Thyroid gland (tissue), 4 donors: ENCODE results near the gene NAALADL2. TPM values are rescaled to one million over a fixed set of nuclear protein-coding genes. Genes with fewer than 3 reads are reported as not detected.

Experiments
- DNase-seq, 2 donors: peaks; one replicate each; pipeline ENCODE4 v3.0.0-alpha.2; 2019
- H3K27ac ChIP-seq, 3 donors: fragments of 200-600 bp; sonication (generic); 1 replicate in 2 of 3; 2 replicates in 1 of 3; pipeline ENCODE4 v1.5.1; 2016 to 2019; ENCODE audit warnings: mild to moderate bottlenecking in 1 of 3, moderate library complexity in 1 of 3
- H3K27me3 ChIP-seq: fragments of 200-600 bp; sonication (generic); one replicate; pipeline ENCODE4 v1.5.1; 2019
- H3K36me3 ChIP-seq, 2 donors: fragments of 200-600 bp; sonication (generic); one replicate each; pipeline ENCODE4 v1.5.1; 2016 to 2019
- H3K4me1 ChIP-seq, 2 donors: fragments of 200-600 bp; sonication (generic); one replicate each; pipeline ENCODE4 v1.5.1; 2017 to 2019
- H3K4me3 ChIP-seq, 3 donors: fragments of 200-600 bp; sonication (generic); replicated peaks in 1 of 3; 1 replicate in 2 of 3; 2 replicates in 1 of 3; pipeline ENCODE4 v1.5.1; 2016; ENCODE audit warnings: mild to moderate bottlenecking in 1 of 3
- H3K9me3 ChIP-seq: fragments of 200-600 bp; sonication (generic); one replicate; pipeline ENCODE4 v1.5.1; 2017
- CTCF ChIP-seq, 6 experiments: fragments of 200-600 bp in 3 of 6; fragments of 450-650 bp in 3 of 6; sonication (generic) in 3 of 6; IDR thresholded peaks; one replicate each; pipeline ENCODE4 v1.5.1; 2016 to 2019; ENCODE audit warnings: antibody characterized with exemption in 6 of 6, mild to moderate bottlenecking in 2 of 6, inconsistent platforms in 1 of 6, moderate library complexity in 1 of 6
- POLR2A ChIP-seq, 2 donors: fragments of 450-650 bp; IDR thresholded peaks; one replicate each; pipeline ENCODE4 v1.6.1; 2017; ENCODE audit warnings: antibody characterized with exemption in 2 of 2, mild to moderate bottlenecking in 2 of 2, moderate library complexity in 1 of 2
- WGBS, 2 donors: methylation state at CpG; one replicate each; pipeline ENCODE4 v1.1.5; 2017; 5-methylcytosine and 5-hydroxymethylcytosine counted together
- intact Hi-C: fragments of 100-400 bp; cut with DNase I; formaldehyde crosslinking; loops from one replicate; pipeline ENCODE4 v1.15.1; 2023
- total RNA-seq, 4 donors: library from RNA; depleted of rRNA; stranded (reverse); fragments of >200 nt; gene quantifications; one replicate each; pipeline ENCODE4 v1.2.3, GENCODE V29; 2016

The NAALADL2 gene
- total RNA-seq, 4 donors from 2014 or later, result 7.6 to 14.7 (median 9.0) TPM

DNA sequence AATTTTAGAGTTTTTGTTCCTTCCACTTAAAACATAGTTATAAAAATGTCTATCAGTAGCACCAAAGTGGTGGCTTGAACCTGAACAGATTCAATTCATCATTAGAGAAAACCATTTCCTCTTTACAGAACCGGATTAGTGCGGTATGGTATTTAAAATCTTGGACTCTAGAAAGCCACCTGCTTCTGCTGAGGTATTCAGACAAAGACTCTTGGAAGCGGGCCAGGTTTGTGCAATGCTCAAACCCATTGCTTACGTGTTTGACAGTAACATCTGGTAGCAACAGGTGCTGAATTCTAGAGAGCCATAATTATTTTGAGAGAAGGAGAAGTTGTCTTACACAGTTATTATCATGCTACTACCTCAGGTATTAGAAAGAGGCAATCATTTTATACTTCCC lies 290.5 kb downstream of the NAALADL2 start:
- H3K4me1 ChIP-seq, result no peaks in the 10 kb centered on the region
- no peak overlapping the region for H3K27ac ChIP-seq
- TF ChIP-seq POLR2A (IDR thresholded peaks at IDR 0.05) (no peak), CTCF (IDR thresholded peaks at IDR 0.05) (no peak)
- WGBS, 2 donors, result 62 to 71% methylated on average over 4 of the region's 4 CpGs
- DNase-seq, result peak; percentile 7 to 29
- H3K4me3 ChIP-seq, result no peak overlapping the region
- H3K36me3 ChIP-seq, result no peaks in the 10 kb centered on the region
- intact Hi-C loops, result no loop called here
- no peaks in the 10 kb centered on the region for H3K9me3 ChIP-seq
- H3K27me3 ChIP-seq, result no peaks in the 10 kb centered on the region

DNA sequence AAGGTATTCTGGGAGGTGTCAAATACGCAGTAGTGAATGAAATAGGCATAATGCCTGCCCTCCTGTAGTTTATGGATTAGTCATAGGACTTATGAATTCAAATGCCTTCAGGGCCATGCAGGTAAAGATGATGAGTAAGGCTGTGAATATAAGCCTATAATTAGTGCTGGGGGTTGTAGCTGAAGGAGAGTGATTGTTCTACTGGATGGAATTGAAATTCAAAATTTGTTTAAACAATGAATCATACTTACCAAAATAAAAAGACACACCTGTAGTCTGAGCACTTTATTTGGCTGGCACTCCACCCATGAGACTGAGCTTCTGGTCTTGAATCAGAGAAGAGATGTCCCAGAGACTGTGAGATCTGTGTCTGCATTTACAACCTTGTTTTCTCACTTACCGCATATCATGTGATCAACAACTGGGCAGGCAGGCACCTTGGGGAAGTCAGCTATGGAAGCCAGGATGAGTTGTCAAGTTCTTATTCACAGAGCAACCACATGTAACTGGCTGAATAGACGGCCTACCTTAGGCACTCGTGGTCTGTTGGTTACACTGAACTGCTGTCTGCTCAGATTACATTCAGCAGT lies 291.8 kb downstream of the NAALADL2 start:
- Histone ChIP-seq H3K27me3 (no peaks in the 10 kb centered on the region), H3K4me1 (no peaks in the 10 kb centered on the region), H3K27ac (no peak overlapping the region), H3K36me3 (no peaks in the 10 kb centered on the region), H3K4me3 (no peak overlapping the region), H3K9me3 (no peaks in the 10 kb centered on the region)
- intact Hi-C loops, result no loop called here
- TF ChIP-seq CTCF (IDR thresholded peaks at IDR 0.05) (no peak), POLR2A (IDR thresholded peaks at IDR 0.05) (no peak)
- DNase-seq, result no peak
- 75 to 78% methylated on average over 4 of the region's 4 CpGs for WGBS, 2 donors

GRCh38 chr3:175153595-175153994 lies 294.5 kb downstream of the NAALADL2 start:
- WGBS, 2 donors, result 91% methylated on average over 2 of the region's 2 CpGs
- Histone ChIP-seq H3K36me3 (no peaks in the 10 kb centered on the region), H3K27ac (no peak overlapping the region), H3K9me3 (no peaks in the 10 kb centered on the region), H3K4me1 (no peaks in the 10 kb centered on the region), H3K27me3 (no peaks in the 10 kb centered on the region), H3K4me3 (no peak overlapping the region)
- intact Hi-C loops, result no loop called here
- TF ChIP-seq CTCF (IDR thresholded peaks at IDR 0.05) (no peak), POLR2A (IDR thresholded peaks at IDR 0.05) (no peak)
- no peak for DNase-seq

DNA sequence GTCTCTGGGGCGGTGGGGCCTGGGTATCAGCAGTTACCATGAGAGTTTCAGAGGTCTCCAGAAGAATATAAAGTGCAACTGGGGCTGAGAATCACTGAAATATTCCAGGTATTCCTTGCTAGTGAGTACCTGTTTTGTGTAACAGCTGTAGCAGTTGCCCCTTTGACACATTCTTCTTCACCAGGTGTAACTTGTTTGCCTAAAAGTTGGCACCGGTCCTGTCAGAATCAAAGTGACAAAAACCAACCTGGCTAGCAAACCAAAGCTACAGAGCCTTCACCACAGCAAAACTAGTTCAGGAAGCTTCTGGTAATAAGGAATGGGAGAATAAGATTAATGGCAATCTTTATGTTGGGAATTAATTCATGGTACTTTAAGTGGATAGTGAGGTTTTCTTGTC lies 296.0 kb downstream of the NAALADL2 start:
- Histone ChIP-seq H3K27ac (no peak overlapping the region), H3K4me3 (no peak overlapping the region), H3K36me3 (no peaks in the 10 kb centered on the region), H3K4me1 (no peaks in the 10 kb centered on the region), H3K27me3 (no peaks in the 10 kb centered on the region), H3K9me3 (no peaks in the 10 kb centered on the region)
- 80 to 88% methylated on average over 2 of the region's 2 CpGs for WGBS, 2 donors
- TF ChIP-seq CTCF (IDR thresholded peaks at IDR 0.05), result no peak
- no peak for TF ChIP-seq POLR2A (IDR thresholded peaks at IDR 0.05)
- no peak for DNase-seq
- intact Hi-C loops, result no loop called here

- H3K4me1 ChIP-seq, result no peaks in the 10 kb centered on the region
- H3K27ac ChIP-seq, result no peak overlapping the region
- DNase-seq, result no peak
- no peak for TF ChIP-seq CTCF (IDR thresholded peaks at IDR 0.05)
- no peak for TF ChIP-seq POLR2A (IDR thresholded peaks at IDR 0.05)
- intact Hi-C loops, result no loop called here
- no peaks in the 10 kb centered on the region for H3K9me3 ChIP-seq
- H3K36me3 ChIP-seq, result no peaks in the 10 kb centered on the region
- H3K4me3 ChIP-seq, result no peak overlapping the region
- H3K27me3 ChIP-seq, result no peaks in the 10 kb centered on the region
Measured at GRCh38 chr3:175159202-175159601, 300.1 kb downstream of the NAALADL2 start.
